ENCODE measurements around the gene ATRIP. TPM values are rescaled to one million over a fixed set of nuclear protein-coding genes. Genes with fewer than 3 reads are reported as not detected.

Gene ATRIP
- total RNA-seq, 2 experiments from 2014 or later, result 18.8 to 20.3 TPM

DNA sequence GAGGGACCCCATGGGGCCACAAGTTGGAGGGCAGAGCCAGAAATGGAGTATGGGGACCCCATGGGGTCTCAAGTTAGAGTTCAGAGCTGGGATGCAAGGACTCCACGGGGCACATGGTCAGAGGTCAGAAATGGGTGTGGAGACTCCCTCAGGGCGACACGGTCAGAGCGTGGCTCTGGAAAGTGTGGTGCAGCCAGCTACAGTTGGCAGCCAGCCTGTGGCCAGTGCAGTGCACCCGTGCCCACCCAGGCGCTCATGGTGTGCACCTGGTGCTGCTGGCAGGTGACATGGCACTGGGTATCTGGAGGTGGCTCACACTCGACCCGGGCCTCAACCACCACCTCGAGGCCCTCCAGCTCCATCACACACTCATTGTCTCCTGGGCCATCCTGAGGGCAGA lies 27.9 kb upstream of the ATRIP start:
- POLR2A ChIA-PET, result no interaction called here

DNA sequence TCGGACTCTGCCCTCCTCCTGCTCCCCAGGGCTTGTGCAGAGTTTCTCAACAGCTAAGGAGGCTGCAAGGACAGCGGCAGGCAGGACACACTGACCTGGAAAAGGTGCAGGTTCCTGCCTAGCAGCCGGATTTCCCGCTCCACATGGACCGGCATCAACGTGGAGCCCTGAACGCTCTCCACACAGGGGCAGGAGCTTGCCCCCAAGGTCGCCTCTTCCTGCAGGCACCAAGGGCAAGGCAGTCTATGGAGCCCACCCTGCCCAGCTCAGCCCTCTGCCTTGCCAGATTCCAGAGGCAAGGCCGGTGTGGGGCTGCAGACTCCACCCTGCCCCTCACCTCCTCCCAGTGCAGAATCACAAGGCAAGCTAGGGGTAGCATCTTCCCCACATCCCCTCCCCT lies 27.4 kb upstream of the ATRIP start:
- H3K4me3 Mint-ChIP-seq, result no peak overlapping the region
- ChIA-PET POLR2A (no interaction called here), CTCF (interaction anchor here (1.5 to 2.3 kb wide), 2 partner anchors 17 to 18 kb away, joined by 5 to 14 read pairs; no protein-coding TSS in a partner anchor)
- peaks cover 4% of the 10 kb centered on the region for H3K4me1 Mint-ChIP-seq (ENCODE audit: low read depth)
- no peaks in the 10 kb centered on the region for H3K9me3 Mint-ChIP-seq (ENCODE audit: insufficient read depth)
- no peaks in the 10 kb centered on the region for H3K27me3 Mint-ChIP-seq (ENCODE audit: low read depth)
- no peaks in the 10 kb centered on the region for H3K36me3 Mint-ChIP-seq (ENCODE audit: low read depth)
- H3K27ac Mint-ChIP-seq, result no peak overlapping the region
- no peak for DNase-seq
- no peak for ATAC-seq

More for the DNA sequence above, 27.9 kb upstream of the ATRIP start:
- no peak overlapping the region for H3K27ac Mint-ChIP-seq
- peaks cover 4% of the 10 kb centered on the region for H3K4me1 Mint-ChIP-seq (ENCODE audit: low read depth)
- ATAC-seq, result no peak
- H3K9me3 Mint-ChIP-seq (ENCODE audit: insufficient read depth), result no peaks in the 10 kb centered on the region
- H3K4me3 Mint-ChIP-seq, result no peak overlapping the region
- DNase-seq, result no peak
- H3K36me3 Mint-ChIP-seq (ENCODE audit: low read depth), result no peaks in the 10 kb centered on the region
- CTCF ChIA-PET, result interaction anchor here (1.5 to 2.3 kb wide), 2 partner anchors 17 to 18 kb away, joined by 5 to 14 read pairs; no protein-coding TSS in a partner anchor
- no peaks in the 10 kb centered on the region for H3K27me3 Mint-ChIP-seq (ENCODE audit: low read depth)

DNA sequence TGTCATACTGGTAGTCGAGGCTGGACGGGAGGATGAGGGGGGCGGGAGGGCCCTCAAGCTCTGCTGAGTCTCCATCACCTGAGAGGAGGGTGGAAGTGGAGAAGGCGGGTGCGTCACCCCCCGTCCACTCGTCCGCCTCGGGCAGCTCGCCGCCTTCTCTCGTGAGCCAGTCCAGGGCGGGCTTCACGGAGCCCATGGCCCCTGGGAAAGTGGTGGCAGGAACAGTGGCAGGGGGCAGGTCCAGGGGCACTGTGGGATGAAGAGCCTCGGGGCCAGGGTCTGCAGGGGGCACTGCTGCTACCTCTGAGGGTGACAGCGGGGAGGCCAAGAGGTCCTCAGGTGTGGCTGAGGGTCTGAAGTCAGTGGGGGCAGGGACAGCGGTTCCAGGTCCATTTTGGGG lies 26.9 kb upstream of the ATRIP start:
- no peak for ATAC-seq
- ChIA-PET CTCF (interaction anchor here (1.5 to 2.3 kb wide), 2 partner anchors 16 to 19 kb away, joined by 5 to 14 read pairs; no protein-coding TSS in a partner anchor), POLR2A (no interaction called here)
- Mint-ChIP-seq H3K27me3 (ENCODE audit: low read depth) (no peaks in the 10 kb centered on the region), H3K27ac (no peak overlapping the region), H3K36me3 (ENCODE audit: low read depth) (no peaks in the 10 kb centered on the region), H3K9me3 (ENCODE audit: insufficient read depth) (no peaks in the 10 kb centered on the region), H3K4me1 (ENCODE audit: low read depth) (peaks cover 4% of the 10 kb centered on the region), H3K4me3 (no peak overlapping the region)
- no peak for DNase-seq

DNA sequence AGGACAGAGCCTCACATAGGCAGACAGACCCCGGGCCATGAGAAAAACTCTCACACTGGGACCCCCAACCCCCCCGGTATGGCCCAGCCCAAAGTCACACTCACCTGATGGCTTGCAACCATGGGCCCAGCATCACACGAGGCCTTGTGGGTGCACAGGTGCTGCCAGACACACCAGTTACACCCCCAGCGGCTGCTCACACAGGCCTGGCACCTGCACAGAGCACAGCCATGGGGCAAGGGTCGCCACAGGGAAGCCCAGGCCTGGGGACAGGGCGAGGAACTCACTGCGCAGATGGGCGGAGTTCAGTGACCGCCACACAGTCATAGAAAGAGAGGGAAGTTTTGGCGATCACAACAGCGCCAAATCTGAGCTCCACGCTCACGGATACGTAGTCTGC lies 26.0 kb upstream of the ATRIP start:
- ChIA-PET CTCF (interaction anchor here (1.5 to 1.6 kb wide), 2 partner anchors 15 to 20 kb away, joined by 6 to 8 read pairs; no protein-coding TSS in a partner anchor), POLR2A (interaction anchor here (1.0 kb wide), 1 partner anchor 13 kb away, joined by 3 read pairs; no protein-coding TSS in a partner anchor)
- DNase-seq (no peak), ATAC-seq (no peak)
- H3K4me1 Mint-ChIP-seq (ENCODE audit: low read depth), result peaks cover 4% of the 10 kb centered on the region
- no peaks in the 10 kb centered on the region for H3K27me3 Mint-ChIP-seq (ENCODE audit: low read depth)
- H3K27ac Mint-ChIP-seq, result no peak overlapping the region
- no peaks in the 10 kb centered on the region for H3K36me3 Mint-ChIP-seq (ENCODE audit: low read depth)
- no peak overlapping the region for H3K4me3 Mint-ChIP-seq
- no peaks in the 10 kb centered on the region for H3K9me3 Mint-ChIP-seq (ENCODE audit: insufficient read depth)

DNA sequence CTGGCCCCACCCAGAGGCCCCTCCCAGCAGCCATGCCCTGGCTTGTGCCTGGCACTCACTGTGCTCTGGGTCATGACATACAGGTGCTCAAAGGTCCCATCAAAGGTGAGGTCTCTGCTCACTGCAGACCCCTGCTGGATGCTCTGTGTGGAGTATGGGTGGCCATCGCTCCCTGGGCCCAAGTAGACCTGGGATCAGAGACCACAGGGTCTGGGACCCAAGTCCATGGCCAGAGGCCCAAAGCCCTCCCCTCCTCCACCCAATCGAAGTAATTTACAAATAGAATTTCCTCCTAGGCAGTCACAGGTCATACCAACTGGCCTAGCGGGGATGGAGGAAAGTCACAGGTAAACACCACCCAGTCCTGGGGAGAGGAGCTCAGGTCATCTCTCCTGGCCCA lies 24.3 kb upstream of the ATRIP start:
- ATAC-seq (peak; percentile 30), DNase-seq (no peak)
- ChIA-PET POLR2A (no interaction called here), CTCF (interaction anchor here (1.0 to 6.0 kb wide), 2 partner anchors 14 to 22 kb away, joined by 7 to 59 read pairs; no protein-coding TSS in a partner anchor)
- peaks cover 4% of the 10 kb centered on the region for H3K4me1 Mint-ChIP-seq (ENCODE audit: low read depth)
- no peaks in the 10 kb centered on the region for H3K36me3 Mint-ChIP-seq (ENCODE audit: low read depth)
- H3K4me3 Mint-ChIP-seq, result no peak overlapping the region
- H3K27ac Mint-ChIP-seq, result no peak overlapping the region
- H3K9me3 Mint-ChIP-seq (ENCODE audit: insufficient read depth), result no peaks in the 10 kb centered on the region
- peaks cover 5% of the 10 kb centered on the region for H3K27me3 Mint-ChIP-seq (ENCODE audit: low read depth)

DNA sequence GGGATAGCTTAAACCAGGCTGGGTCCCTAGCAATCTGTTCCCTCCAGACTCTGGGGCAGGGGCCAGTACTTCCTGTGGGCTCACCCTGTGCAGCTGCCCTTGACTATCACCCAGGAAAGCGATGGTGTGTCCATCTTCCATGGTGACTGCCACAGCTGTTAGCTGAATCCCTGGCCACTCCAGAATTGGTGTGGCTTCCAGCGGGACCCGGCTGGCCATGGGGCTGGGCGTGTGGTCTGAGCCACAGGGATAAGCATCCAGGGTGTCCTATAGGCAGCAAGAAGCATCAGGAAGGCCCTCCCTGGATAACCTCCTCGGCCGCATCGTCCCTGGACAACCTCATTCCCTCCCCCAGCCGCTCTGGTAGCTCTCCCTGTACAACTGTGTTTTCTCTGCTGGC lies 23.9 kb upstream of the ATRIP start:
- Mint-ChIP-seq H3K9me3 (ENCODE audit: insufficient read depth) (no peaks in the 10 kb centered on the region), H3K36me3 (ENCODE audit: low read depth) (no peaks in the 10 kb centered on the region), H3K27me3 (ENCODE audit: low read depth) (peaks cover 9% of the 10 kb centered on the region), H3K27ac (no peak overlapping the region), H3K4me1 (ENCODE audit: low read depth) (peaks cover 4% of the 10 kb centered on the region), H3K4me3 (no peak overlapping the region)
- ATAC-seq, result no peak
- CTCF ChIA-PET, result interaction anchor here (1.0 to 6.0 kb wide), 2 partner anchors 14 to 22 kb away, joined by 7 to 59 read pairs; no protein-coding TSS in a partner anchor
- POLR2A ChIA-PET, result no interaction called here
- no peak for DNase-seq

DNA sequence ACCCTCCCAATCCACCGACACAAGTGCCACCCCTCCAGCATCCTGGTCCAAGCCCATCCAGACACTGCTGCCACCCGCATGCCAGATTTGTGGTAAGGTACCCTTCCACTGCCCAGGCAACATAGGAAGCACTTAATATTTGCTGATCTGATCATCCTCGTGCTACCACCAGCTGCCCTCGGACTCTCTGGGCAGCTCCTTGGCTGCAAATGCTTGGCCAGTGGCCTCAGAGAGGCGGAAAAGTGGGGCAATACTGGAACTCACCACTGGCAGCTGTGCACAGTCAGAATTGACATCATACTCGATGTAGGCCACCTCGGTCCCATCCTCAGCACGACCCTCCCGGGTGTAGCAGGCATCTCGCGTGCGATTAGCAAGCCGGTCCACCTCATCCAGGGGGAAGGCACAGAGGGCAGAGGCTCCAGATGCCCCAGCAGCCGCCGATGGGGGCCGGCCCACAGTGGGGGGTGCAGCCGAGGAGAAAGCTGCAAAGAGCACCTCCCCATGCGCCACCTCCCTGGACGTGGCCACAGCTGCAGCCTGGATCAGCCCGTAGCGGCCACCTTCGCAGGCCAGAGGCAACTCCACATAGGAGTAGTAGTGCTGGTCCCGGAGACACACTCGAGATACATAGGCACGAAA lies 23.2 kb upstream of the ATRIP start:
- POLR2A ChIA-PET, result no interaction called here
- Mint-ChIP-seq H3K27ac (no peak overlapping the region), H3K27me3 (ENCODE audit: low read depth) (peaks cover 16% of the 10 kb centered on the region), H3K4me3 (no peak overlapping the region), H3K4me1 (ENCODE audit: low read depth) (peaks cover 4% of the 10 kb centered on the region), H3K36me3 (ENCODE audit: low read depth) (no peaks in the 10 kb centered on the region), H3K9me3 (ENCODE audit: insufficient read depth) (no peaks in the 10 kb centered on the region)
- DNase-seq, result no peak
- CTCF ChIA-PET, result interaction anchor here (0.6 to 6.0 kb wide), 4 partner anchors 13 to 188 kb away, joined by 3 to 59 read pairs (median 5); no protein-coding TSS in a partner anchor
- no peak for ATAC-seq

DNA sequence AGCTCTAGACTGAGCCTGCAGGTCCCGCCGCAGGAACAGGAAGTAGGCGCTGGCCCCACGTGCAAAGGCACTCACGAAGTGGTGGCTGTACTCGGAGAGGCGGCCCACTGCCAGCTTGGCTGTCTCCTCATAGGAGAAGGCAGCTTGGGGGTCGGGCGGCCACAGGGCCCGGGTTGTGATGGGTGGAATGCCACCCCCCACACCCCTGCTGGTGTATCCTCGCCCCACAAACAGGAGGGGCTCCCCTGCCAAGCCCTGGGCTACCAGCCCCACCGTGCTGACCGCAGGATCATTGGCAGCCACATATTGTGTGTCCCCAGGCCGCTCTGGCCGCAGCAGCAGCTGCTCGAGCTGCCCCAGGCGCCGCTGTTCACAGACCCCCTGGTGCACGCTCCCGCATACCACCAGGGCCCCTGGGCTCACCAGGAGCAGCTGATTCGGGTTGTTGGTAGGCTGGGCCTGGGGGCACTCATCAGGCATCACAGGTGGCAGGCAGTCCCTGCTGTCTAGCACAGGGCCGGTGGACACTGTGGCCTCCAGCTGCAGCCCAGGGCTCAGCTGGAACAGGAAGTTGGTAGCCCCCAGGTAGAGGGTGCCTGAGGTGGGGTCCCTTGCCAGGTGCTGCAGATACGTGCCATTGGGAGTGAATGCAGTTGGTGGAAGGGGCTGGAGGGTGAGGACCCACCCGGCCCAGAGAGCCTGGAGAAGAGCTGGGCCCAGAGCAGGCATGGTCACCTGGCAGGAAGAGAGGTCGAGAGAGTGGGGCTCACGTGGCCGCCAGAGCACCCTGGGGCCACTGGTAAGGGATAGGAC lies 22.4 kb upstream of the ATRIP start:
- H3K27me3 Mint-ChIP-seq (ENCODE audit: low read depth), result peaks cover 16% of the 10 kb centered on the region
- H3K4me3 Mint-ChIP-seq, result no peak overlapping the region
- DNase-seq, result no peak
- ATAC-seq, result no peak
- ChIA-PET POLR2A (interaction anchor here (0.5 kb wide), 1 partner anchor 98 kb away, joined by 3 read pairs; no protein-coding TSS in a partner anchor), CTCF (interaction anchor here (0.6 to 6.0 kb wide), 3 partner anchors 12 to 189 kb away, joined by 3 to 59 read pairs (median 3); no protein-coding TSS in a partner anchor)
- no peaks in the 10 kb centered on the region for H3K9me3 Mint-ChIP-seq (ENCODE audit: insufficient read depth)
- no peak overlapping the region for H3K27ac Mint-ChIP-seq
- no peaks in the 10 kb centered on the region for H3K36me3 Mint-ChIP-seq (ENCODE audit: low read depth)
- peaks cover 4% of the 10 kb centered on the region for H3K4me1 Mint-ChIP-seq (ENCODE audit: low read depth)

DNA sequence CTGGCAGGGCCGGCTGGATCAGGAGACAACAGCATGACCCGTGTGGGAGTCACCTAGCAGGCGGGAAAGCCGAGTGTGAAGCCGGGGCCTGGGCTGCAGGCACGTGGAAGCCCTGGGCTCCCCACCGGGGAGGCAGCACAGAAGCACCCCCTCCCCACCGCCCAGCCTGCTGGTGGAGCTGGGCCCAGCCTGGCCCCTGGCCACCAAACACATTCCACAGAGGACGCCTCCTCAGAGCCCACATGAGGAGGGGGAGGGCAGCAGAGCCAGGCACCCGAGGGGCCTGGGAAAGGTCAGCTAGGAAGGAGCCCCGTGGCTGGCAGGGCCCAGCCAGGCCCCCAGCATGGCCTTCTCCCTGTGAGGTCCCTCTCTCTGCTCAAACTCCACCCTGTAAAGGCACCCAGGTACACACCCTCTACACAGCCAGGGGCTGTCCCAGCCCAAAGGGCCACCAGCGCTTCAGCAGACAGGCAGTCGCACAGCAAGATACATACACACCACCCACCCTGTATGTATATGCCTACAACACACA lies 21.2 kb upstream of the ATRIP start:
- Mint-ChIP-seq H3K27ac (no peak overlapping the region), H3K9me3 (ENCODE audit: insufficient read depth) (no peaks in the 10 kb centered on the region), H3K27me3 (ENCODE audit: low read depth) (peaks cover 18% of the 10 kb centered on the region), H3K4me1 (ENCODE audit: low read depth) (peaks cover 10% of the 10 kb centered on the region), H3K36me3 (ENCODE audit: low read depth) (peaks cover 2% of the 10 kb centered on the region), H3K4me3 (no peak overlapping the region)
- ChIA-PET CTCF (interaction anchor here (1.6 to 6.0 kb wide), 2 partner anchors 11 to 25 kb away, joined by 6 to 59 read pairs; no protein-coding TSS in a partner anchor), POLR2A (no interaction called here)
- no peak for ATAC-seq
- DNase-seq, result no peak

DNA sequence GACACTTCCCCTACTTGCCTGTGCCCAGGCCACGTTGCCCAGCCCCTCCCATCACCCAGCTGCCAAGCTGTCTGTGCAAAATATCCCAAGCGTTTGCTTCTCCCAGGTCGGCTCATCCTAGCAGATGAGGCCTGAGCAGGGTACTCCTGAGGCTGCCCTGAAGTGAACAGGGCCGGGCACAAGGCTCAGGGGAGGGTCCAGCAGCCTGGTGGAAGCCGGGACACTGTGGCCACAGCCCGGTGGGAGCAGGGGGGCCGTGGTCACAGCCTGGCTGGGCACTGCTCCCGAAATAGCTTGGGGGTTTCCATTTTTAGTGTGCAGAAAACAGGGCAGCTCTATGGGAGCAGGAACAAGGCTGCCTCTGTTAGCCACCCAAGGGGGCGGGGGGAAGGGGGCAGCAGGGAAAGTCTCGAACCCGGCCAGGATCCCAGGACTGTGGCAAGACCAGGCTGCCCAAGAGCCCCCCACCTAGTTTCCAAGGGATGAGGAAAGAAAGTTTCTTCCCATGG lies 20.1 kb upstream of the ATRIP start:
- Mint-ChIP-seq H3K27me3 (ENCODE audit: low read depth) (peaks cover 18% of the 10 kb centered on the region), H3K9me3 (ENCODE audit: insufficient read depth) (no peaks in the 10 kb centered on the region), H3K36me3 (ENCODE audit: low read depth) (peaks cover 2% of the 10 kb centered on the region), H3K4me1 (ENCODE audit: low read depth) (peaks cover 17% of the 10 kb centered on the region), H3K4me3 (no peak overlapping the region), H3K27ac (no peak overlapping the region)
- ChIA-PET POLR2A (interaction anchor here (1.3 kb wide), 1 partner anchor 13 kb away, joined by 3 read pairs; the partner anchor contains the start of gene CCDC51), CTCF (interaction anchor here (1.6 to 6.0 kb wide), 2 partner anchors 10 to 26 kb away, joined by 6 to 59 read pairs; no protein-coding TSS in a partner anchor)
- DNase-seq (no peak), ATAC-seq (no peak)

DNA sequence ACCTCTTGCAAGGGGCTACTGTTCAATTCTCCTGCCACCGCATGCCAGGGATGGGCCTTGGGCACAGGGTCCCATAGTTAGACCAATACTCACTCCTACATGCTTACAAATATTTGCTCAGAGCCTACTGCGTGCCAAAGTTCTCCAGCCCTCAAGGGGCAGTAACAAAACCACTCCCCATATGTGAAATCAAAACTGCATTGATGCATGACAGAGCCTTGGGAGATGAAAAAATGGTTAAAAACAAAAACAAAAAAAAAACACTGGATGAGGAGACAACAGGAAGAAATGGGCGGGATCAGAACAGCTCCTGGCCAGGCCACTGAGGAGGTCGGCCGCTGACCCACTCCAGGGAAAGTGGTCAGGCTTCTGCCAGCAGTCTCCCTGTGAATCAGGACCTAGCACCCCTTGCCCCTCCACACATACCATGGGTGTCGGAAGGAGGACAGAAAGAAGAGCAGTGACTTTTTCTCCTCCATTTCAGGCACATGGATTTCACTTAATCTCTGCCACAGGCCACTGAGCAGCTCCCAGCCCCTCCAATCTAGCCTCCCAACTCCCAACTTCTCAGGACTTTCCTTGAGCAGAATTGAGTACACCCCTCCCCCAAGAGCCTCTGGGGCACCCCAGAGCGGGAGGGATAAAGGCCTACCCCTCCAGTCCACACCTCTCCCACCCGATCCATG lies 19.4 kb upstream of the ATRIP start:
- CTCF ChIA-PET, result interaction anchor here (1.6 to 6.0 kb wide), 2 partner anchors 9 to 27 kb away, joined by 6 to 59 read pairs; no protein-coding TSS in a partner anchor
- Mint-ChIP-seq H3K4me3 (no peak overlapping the region), H3K27ac (peak overlapping the region; percentile 6), H3K4me1 (ENCODE audit: low read depth) (peaks cover 13% of the 10 kb centered on the region), H3K9me3 (ENCODE audit: insufficient read depth) (no peaks in the 10 kb centered on the region), H3K36me3 (ENCODE audit: low read depth) (peaks cover 7% of the 10 kb centered on the region), H3K27me3 (ENCODE audit: low read depth) (peaks cover 18% of the 10 kb centered on the region)
- POLR2A ChIA-PET, result interaction anchor here (1.3 kb wide), 1 partner anchor 12 kb away, joined by 3 read pairs; the partner anchor contains the start of gene CCDC51
- ATAC-seq (no peak), DNase-seq (no peak)

Measured in activated CD8-positive, alpha-beta T cell treated with anti-CD3 and anti-CD28 coated beads, Interleukin-2, amount 10 ng/mL, durations not matched to agents 7 days and 5 days (primary cell).